Stimulated activated CD4-positive, alpha-beta T cell treated with anti-CD3 and anti-CD28 coated beads, Interleukin-4, amount 100 ng/mL, for 48 hours (primary cell): Measurements from ENCODE around the gene DHX30.
"Not testable (repeated sequence)": the region's sequence is repeated elsewhere in the genome, so short reads cannot be mapped to it uniquely, and the experiment has no call there.

ENCODE experiments used
- DNase-seq, 2 donors: peaks; one replicate each; pipeline ENCODE4 v3.0.0-alpha.2; 2020; ENCODE audit warnings: low read depth in 2 of 2

The DHX30 gene

GRCh38 chr3:47802734-47803479, at the start of gene DHX30:
TSS of gene DHX30 (plus strand) at chr3:47803138. CDS start at chr3:47810684, 7,546 bp downstream.
- DNase-seq, result peak; percentile 77 to 85

- no peak for DNase-seq
Measured at GRCh38 chr3:47758261-47759025, 44.5 kb upstream of the DHX30 start.

GRCh38 chr3:47760207-47760606, 42.7 kb upstream of the DHX30 start:
- DNase-seq, result not testable (repeated sequence)

GRCh38 chr3:47761046-47761445, 41.9 kb upstream of the DHX30 start:
- no peak for DNase-seq

GRCh38 chr3:47762233-47762632, 40.7 kb upstream of the DHX30 start:
- no peak for DNase-seq

- DNase-seq, result no peak
Measured at GRCh38 chr3:47766186-47766585, 36.8 kb upstream of the DHX30 start.

- DNase-seq, result no peak
Measured at GRCh38 chr3:47772047-47772446, 30.9 kb upstream of the DHX30 start.

- no peak for DNase-seq
Measured at GRCh38 chr3:47772788-47773187, 30.1 kb upstream of the DHX30 start.

- no peak for DNase-seq
Measured at GRCh38 chr3:47778746-47779145, 24.2 kb upstream of the DHX30 start.

GRCh38 chr3:47780741-47781684, 21.9 kb upstream of the DHX30 start:
- peak; percentile 47 to 57 for DNase-seq

- DNase-seq, result peak; percentile 95 to 98
Measured at GRCh38 chr3:47781685-47782445, 21.1 kb upstream of the DHX30 start, which contains the start of gene SMARCC1. TSS of gene SMARCC1 (minus strand) at chr3:47781893. CDS start at chr3:47781797, 96 bp downstream.

- no peak for DNase-seq
Measured at GRCh38 chr3:47782446-47783308, 20.3 kb upstream of the DHX30 start.

GRCh38 chr3:47783673-47784072, 19.3 kb upstream of the DHX30 start:
- DNase-seq, result no peak

- DNase-seq, result no peak
Measured at GRCh38 chr3:47791193-47791855, 11.6 kb upstream of the DHX30 start.

- no peak for DNase-seq
Measured at GRCh38 chr3:47792699-47793098, 10.2 kb upstream of the DHX30 start.

GRCh38 chr3:47794544-47794943, 8.4 kb upstream of the DHX30 start:
- DNase-seq, result no peak

- DNase-seq, result no peak
Measured at GRCh38 chr3:47799733-47800132, 3.2 kb upstream of the DHX30 start.

GRCh38 chr3:47803480-47804025, 615 bp downstream of the DHX30 start:
- DNase-seq, result no peak

- no peak for DNase-seq
Measured at GRCh38 chr3:47804577-47804976, 1.6 kb downstream of the DHX30 start.
